Tongue (tissue), 2 donors: ENCODE results near the gene ADGRB3. TPM values are rescaled to one million over a fixed set of nuclear protein-coding genes. Genes with fewer than 3 reads are reported as not detected.
"Not testable (repeated sequence)": the region's sequence is repeated elsewhere in the genome, so short reads cannot be mapped to it uniquely, and the experiment has no call there.

ENCODE experiments used
- DNase-seq: peaks from one replicate; pipeline ENCODE4 v3.0.0-alpha.2; 2015
- total RNA-seq: library from RNA; depleted of rRNA; stranded (reverse); fragments of >200 nt; gene quantifications from one replicate; pipeline ENCODE4 v1.2.3, GENCODE V29; 2014

The ADGRB3 gene
- total RNA-seq, 1 donor from 2014 or later = 6.1 TPM

DNA sequence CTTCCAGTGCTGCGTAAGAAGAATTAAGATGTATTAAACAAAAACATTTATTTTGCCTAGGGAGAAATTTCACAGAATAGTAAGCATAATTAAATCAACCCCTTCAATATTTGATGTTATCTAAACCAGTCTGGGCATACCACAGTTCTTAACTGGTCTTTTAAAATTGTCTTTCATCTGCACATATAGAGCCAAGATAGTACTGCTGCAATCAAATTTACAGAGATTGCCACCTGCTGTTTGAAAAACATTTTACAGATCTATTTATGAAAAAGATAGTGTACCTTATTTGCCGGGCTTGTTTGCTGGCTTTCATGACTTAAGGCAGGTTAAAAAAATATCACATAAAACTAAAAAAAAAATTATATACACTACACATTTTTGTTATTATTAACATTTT, 323.2 kb downstream of the ADGRB3 start:
- DNase-seq = peak; percentile 7

DNA sequence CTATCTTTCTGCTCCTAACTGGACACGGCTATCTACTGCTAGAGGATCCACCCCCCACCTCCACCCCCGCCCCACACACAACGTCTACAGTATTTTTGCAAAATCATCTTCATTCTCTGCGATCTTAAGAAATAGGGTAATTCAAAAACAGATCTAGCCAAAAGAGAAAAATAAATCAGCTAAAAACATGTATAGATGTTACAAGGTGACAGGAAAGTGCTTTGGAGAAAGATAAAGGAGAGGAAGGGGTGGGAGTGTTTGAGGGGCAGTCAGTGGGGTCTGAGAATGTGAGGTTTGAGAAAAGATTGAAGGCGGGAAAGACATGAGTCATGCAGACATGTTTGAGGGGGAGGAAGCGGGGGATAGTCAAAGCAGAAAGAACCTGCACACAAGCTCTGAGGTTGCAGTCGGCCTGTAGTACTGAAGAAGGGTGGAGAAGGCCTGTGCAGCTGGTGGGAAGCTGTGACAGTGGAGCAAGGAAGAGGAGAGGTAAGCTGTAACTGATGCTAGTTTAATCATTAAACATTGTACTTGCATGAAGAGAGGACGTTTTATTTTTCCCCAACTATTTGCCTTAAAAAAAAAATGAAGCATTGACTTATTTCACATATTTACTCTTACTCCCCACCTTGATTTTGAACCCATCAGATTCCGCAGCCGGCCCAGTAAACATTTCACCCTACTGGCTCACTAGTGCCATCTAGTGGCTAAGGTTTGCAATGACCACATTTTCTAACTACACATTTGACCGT, 332.6 kb downstream of the ADGRB3 start:
- DNase-seq = peak; percentile 72

GRCh38 chr6:68968301-68968649, 333.2 kb downstream of the ADGRB3 start:
- no peak for DNase-seq

GRCh38 chr6:68973066-68973465, 338.0 kb downstream of the ADGRB3 start:
- DNase-seq = no peak

- peak; percentile 63 for DNase-seq
These were observed 340.0 kb downstream of the ADGRB3 start for GRCh38 chr6:68975064-68975463.

- DNase-seq = no peak
These were observed 340.7 kb downstream of the ADGRB3 start for GRCh38 chr6:68975816-68976215.

- no peak for DNase-seq
These were observed 341.2 kb downstream of the ADGRB3 start for GRCh38 chr6:68976260-68976659.

DNA sequence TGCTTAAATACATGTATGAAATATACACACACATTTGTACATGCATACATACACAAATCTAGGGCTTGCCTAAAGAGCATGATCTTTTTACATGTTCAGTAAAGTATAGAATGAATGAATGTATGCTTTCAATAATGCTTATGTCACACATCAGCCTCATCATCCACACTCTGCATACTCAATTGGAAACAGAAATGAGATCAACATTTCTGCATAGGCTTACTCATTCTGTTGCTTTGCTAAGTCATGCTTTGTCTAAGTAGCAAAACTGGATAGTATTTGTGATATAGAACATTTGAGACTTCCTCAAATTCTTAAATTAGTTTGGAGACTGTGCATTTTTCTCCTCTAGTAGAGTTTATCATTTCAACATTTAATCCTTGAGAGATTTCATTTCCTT, 343.3 kb downstream of the ADGRB3 start:
- DNase-seq = no peak

- not testable (repeated sequence) for DNase-seq
These were observed 346.6 kb downstream of the ADGRB3 start for GRCh38 chr6:68981668-68982067.

DNA sequence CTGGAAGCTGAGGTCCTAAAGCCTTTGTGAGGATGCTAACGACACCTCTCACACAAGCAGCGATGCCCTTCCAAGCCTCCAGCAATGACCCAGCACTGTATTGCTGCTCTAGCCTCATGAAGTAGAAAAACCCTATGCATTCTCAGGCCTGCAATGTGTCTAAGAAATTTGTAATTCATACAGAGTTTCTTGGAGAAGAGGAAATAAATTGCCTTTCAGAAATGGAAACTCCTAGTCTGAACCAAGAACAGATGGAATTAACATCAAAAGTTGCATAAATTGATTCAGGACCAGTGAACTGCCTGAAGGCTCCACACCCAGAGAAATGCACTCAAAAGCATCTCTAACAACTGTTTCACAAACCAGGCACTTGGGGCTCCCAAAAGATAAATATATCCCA, 353.6 kb downstream of the ADGRB3 start:
- DNase-seq = no peak

GRCh38 chr6:68990317-68990716, 355.2 kb downstream of the ADGRB3 start:
- peak; percentile 49 for DNase-seq

GRCh38 chr6:68993911-68994310, 358.8 kb downstream of the ADGRB3 start:
- no peak for DNase-seq

DNA sequence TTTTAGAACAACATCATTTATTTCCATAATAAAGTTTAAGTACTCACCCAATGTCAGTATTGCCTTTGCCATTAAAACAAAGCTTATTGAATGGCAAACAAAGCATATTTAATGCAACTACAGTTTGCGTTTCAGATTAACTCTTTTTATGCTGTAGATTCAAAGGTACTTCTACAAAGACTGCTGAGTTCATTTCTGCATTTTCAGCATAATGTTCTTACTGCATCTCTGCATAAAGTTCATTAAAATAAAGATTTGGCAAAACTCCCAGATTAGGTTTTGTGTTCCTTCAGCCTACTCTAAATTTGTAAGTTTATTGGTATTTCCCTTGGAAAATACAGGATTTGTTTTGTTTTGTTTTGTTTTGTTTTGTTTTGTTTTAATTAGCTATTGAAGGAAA, 359.4 kb downstream of the ADGRB3 start:
- DNase-seq = no peak

GRCh38 chr6:69005199-69005598, 370.1 kb downstream of the ADGRB3 start:
- no peak for DNase-seq

- DNase-seq = no peak
These were observed 372.7 kb downstream of the ADGRB3 start for GRCh38 chr6:69007781-69008180.

DNA sequence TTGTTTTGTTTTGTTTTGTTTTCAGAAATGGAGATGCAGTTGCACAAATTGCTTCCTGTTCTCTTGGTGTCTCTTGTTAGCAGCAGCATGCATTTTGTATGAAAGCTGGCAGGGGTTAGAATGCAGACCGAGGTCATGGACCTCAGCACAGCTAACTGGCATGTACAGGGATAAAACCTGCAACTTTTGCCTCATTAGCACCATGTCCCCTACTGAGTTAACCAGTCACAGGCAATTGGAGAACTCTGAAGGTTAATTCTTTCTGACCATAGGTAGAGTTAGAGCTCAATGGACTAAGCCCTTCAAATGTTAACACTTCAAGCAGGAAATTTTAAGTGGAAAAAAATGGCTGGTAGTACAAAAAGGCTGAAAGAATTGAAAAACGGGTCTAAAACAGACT, 377.1 kb downstream of the ADGRB3 start:
- no peak for DNase-seq

DNA sequence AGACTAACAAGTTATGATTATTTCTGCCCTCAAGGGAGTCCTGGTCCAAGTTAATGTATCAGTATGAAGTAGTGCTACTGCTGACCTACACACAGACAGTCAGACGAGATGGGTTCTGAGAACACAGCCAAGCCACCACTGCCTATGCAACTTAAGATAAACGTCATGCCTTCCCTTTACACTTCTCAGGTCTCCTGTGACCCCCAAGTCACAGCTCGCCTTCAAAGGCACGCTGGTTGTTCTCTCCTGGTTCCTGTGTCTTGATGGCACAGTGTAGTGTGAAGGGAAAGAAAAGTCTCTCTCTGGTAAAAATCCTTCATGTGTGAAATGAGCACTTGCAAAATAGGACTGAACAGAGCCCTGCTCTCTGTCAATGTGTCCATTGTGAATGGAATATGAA, 377.8 kb downstream of the ADGRB3 start:
- no peak for DNase-seq

DNA sequence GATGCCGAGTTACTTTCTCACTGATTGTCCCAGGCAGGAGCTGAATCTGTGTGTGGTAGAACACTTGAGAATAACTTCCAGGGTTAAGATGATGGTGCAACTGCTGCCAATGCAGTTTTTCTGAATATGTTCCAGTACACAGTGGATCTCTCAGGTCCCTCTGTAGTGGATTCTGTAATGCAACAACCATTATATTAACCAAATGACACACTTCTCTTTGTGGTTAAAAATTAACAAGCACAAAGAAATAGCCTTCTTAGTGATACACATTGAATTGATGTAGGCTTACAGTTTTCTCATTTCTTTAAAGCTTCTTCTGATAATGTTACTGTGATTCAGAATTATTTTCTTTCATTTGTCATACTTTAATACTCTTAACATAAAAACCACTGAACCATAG, 383.8 kb downstream of the ADGRB3 start:
- no peak for DNase-seq

DNA sequence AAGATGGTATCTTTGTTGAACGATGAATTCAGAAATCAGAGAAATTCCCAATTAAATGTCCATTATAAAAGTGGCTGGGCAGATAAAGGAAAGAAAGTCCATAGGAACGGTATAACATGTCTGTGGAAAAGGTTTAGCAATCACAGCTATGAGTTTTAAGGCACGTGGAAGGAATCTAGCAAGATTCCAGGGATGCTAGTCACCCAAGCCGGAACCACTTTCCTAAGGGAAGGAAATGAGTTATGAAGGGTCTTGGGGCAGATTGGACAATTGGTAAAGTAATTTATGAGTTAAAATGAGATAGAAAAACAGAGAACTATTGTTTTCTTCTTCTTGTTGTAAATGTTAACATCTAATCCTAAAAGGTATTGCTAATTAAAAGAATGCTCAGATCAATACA, 384.8 kb downstream of the ADGRB3 start:
- no peak for DNase-seq

DNA sequence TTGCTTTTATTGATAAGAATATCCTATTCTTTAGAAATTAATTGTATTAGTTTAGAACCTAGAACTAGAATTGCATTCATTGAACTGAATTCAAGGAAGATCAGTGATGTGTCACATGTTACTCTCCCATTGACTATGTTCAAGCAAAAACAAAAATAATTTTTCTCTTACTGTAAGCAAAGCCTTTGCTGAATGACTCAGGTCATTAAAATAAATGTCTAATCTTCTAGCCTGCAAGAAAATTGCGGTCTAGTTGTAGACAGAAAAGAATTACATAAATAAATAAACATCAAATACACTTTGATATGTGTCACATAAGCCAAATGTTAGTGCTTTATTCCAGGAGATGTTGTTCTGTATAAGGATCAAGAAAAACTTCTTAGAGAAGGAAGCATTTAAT, 387.9 kb downstream of the ADGRB3 start:
- no peak for DNase-seq

- DNase-seq = no peak
These were observed 391.2 kb downstream of the ADGRB3 start for GRCh38 chr6:69026243-69026642.

GRCh38 chr6:69026715-69027114, 391.6 kb downstream of the ADGRB3 start:
- no peak for DNase-seq

DNA sequence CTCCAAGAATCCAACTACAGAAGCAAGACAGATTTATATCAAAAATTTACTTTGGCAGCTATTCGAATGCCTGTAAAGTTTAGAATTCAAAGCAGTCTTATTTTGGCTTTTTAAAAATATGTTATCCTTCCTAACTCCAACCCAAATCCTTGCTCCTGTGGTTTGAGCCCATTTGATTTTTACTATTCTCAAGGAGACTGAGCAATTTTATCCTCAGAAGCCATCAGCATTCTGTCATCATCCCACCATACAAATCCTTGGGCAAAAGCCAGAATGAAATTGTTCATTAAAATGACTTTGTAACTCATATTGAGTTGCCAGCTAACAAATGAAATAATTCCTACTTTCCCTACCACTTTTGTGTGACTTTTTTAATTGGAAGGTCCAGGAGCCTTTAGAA, 392.8 kb downstream of the ADGRB3 start:
- no peak for DNase-seq

GRCh38 chr6:69038841-69039240, 403.8 kb downstream of the ADGRB3 start:
- DNase-seq = no peak

- no peak for DNase-seq
These were observed 407.2 kb downstream of the ADGRB3 start for GRCh38 chr6:69042297-69042696.
